PC-3 (cell line): Measurements from ENCODE around the gene BAG3.

Source experiments
- EZH2 ChIP-seq: fragments of 300-600 bp; sonication (generic); IDR thresholded peaks from one replicate; pipeline ENCODE4 v1.6.1; 2017; ENCODE audit warnings: antibody characterized with exemption, mild to moderate bottlenecking, low read length; ENCODE audit not compliant: unreplicated experiment
- EZH2phosphoT487 ChIP-seq: fragments of 300-600 bp; sonication (generic); IDR thresholded peaks from 2 replicates; pipeline ENCODE4 v1.6.1; 2018; ENCODE audit warnings: mild to moderate bottlenecking, antibody characterized with exemption, low read length, borderline replicate concordance
- TF ChIP-seq, protein P1 (sequence below): fragments of 300-600 bp; sonication (generic); conservative IDR thresholded peaks from 2 replicates; pipeline ENCODE4 v1.5.1; 2017; ENCODE audit warnings: antibody characterized with exemption, low read depth, mild to moderate bottlenecking, low read length

DNA sequence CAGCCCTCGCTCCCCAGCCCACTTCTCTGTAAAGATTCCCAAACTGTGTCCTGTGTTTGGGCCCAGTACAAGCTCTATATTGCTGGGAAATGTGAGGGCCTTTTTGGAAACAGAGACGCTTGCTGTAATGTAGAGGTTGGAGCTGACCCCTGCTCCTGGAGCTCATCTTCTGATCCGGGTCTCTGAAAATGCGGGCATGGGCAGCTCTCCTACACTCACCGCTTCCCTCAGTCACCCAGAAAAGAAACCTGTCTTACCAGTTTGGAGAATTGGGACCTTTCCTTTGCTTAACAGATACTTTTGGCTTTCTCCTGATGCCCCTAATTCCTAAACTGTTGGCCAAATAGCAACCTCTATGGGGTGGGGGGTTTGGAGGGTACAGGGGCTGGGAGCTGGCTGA, 18.2 kb downstream of the BAG3 start:
- TF ChIP-seq, protein P1, sequence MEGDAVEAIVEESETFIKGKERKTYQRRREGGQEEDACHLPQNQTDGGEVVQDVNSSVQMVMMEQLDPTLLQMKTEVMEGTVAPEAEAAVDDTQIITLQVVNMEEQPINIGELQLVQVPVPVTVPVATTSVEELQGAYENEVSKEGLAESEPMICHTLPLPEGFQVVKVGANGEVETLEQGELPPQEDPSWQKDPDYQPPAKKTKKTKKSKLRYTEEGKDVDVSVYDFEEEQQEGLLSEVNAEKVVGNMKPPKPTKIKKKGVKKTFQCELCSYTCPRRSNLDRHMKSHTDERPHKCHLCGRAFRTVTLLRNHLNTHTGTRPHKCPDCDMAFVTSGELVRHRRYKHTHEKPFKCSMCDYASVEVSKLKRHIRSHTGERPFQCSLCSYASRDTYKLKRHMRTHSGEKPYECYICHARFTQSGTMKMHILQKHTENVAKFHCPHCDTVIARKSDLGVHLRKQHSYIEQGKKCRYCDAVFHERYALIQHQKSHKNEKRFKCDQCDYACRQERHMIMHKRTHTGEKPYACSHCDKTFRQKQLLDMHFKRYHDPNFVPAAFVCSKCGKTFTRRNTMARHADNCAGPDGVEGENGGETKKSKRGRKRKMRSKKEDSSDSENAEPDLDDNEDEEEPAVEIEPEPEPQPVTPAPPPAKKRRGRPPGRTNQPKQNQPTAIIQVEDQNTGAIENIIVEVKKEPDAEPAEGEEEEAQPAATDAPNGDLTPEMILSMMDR = no peak
- TF ChIP-seq EZH2 (no peak), EZH2phosphoT487 (no peak)
